Spleen (tissue), 11 donors: ENCODE results near the gene PPM1H. TPM values are rescaled to one million over a fixed set of nuclear protein-coding genes. Genes with fewer than 3 reads are reported as not detected.
"Not testable (repeated sequence)": the region's sequence is repeated elsewhere in the genome, so short reads cannot be mapped to it uniquely, and the experiment has no call there.

Experiments used
- DNase-seq: peaks from one replicate; pipeline ENCODE4 v3.0.0-alpha.2; 2020
- H3K27ac ChIP-seq, 8 donors: fragments of 200-600 bp; sonication (generic) in 7 of 8; 1 replicate in 4 of 8; 2 replicates in 4 of 8; pipeline versions ENCODE4 v1.5.0 to v1.8.0; 2016 to 2021; ENCODE audit warnings: inconsistent platforms in 4 of 8, mild to moderate bottlenecking in 4 of 8, moderate library complexity in 1 of 8
- H3K27me3 ChIP-seq, 7 donors: fragments of 200-600 bp; sonication (generic) in 6 of 7; replicated peaks in 1 of 7; 1 replicate in 4 of 7; 2 replicates in 3 of 7; pipeline versions ENCODE4 v1.5.0 to v1.8.0; 2016 to 2021; ENCODE audit warnings: inconsistent platforms in 3 of 7, mild to moderate bottlenecking in 1 of 7
- H3K36me3 ChIP-seq, 6 donors: fragments of 200-600 bp; sonication (generic) in 5 of 6; 1 replicate in 4 of 6; 2 replicates in 2 of 6; pipeline versions ENCODE4 v1.5.0 to v1.8.0; 2016 to 2021; ENCODE audit warnings: inconsistent platforms in 2 of 6
- H3K4me1 ChIP-seq, 6 donors: fragments of 200-600 bp; sonication (generic) in 5 of 6; 1 replicate in 3 of 6; 2 replicates in 3 of 6; pipeline versions ENCODE4 v1.5.0 to v1.8.0; 2016 to 2021; ENCODE audit warnings: inconsistent platforms in 3 of 6
- H3K4me3 ChIP-seq, 8 donors: fragments of 200-600 bp; sonication (generic) in 7 of 8; 1 replicate in 4 of 8; 2 replicates in 4 of 8; pipeline versions ENCODE4 v1.5.0 to v1.8.0; 2016 to 2021; ENCODE audit warnings: inconsistent platforms in 4 of 8, mild to moderate bottlenecking in 4 of 8, moderate library complexity in 2 of 8
- H3K9me3 ChIP-seq, 8 donors: fragments of 200-600 bp; sonication (generic) in 7 of 8; 1 replicate in 4 of 8; 2 replicates in 4 of 8; pipeline versions ENCODE4 v1.5.0 to v1.8.0; 2016 to 2021; ENCODE audit warnings: inconsistent platforms in 4 of 8
- POLR2A ChIP-seq, 3 donors: fragments of 450-650 bp; IDR thresholded peaks; one replicate each; pipeline ENCODE4 v1.5.1; 2017; ENCODE audit warnings: antibody characterized with exemption in 3 of 3, mild to moderate bottlenecking in 1 of 3
- POLR2AphosphoS5 ChIP-seq, 3 donors: sonication (generic); formaldehyde crosslinking; IDR thresholded peaks; one replicate each; pipeline ENCODE4 v1.5.1; 2017; ENCODE audit warnings: antibody characterized with exemption in 3 of 3
- WGBS, 5 donors: extraction: QIAGEN DNeasy Blood & Tissue Kit in 3 of 5; methylation state at CpG; one replicate each; pipeline versions ENCODE4 v1.1.5 to v1.1.7; 2013 to 2018; 5-methylcytosine and 5-hydroxymethylcytosine counted together
- intact Hi-C: fragments of 100-400 bp; cut with DNase I; formaldehyde crosslinking; loops from one replicate; pipeline ENCODE4 v1.15.0; 2023; ENCODE audit warnings: low total_unique reads
- polyA plus RNA-seq, 3 donors: library from polyadenylated mRNA; stranded (reverse); fragments of 200-250 nt; gene quantifications; one replicate each; pipeline ENCODE4 v1.2.1, GENCODE V29; 2013
- total RNA-seq, 7 donors: library from RNA; depleted of rRNA in 3 of 7; stranded (reverse); fragments of >200 nt in 3 of 7; fragmentation: NEBNext Ultra II Directional in 4 of 7; extraction: Animal tissue kit (Norgen Biotek cat#: 25700) in 4 of 7; gene quantifications; one replicate each; pipeline versions ENCODE4 v1.1.0 to v1.2.1, GENCODE V29; 2016 to 2021
- TF ChIP-seq, protein P1 (sequence below), 11 experiments: fragments of 200-600 bp in 7 of 11; fragments of 450-650 bp in 4 of 11; sonication (generic) in 4 of 11; IDR thresholded peaks in 8 of 11; conservative IDR thresholded peaks in 3 of 11; 1 replicate in 7 of 11; 2 replicates in 4 of 11; pipeline versions ENCODE4 v1.4.0 to v1.8.0; 2016 to 2021; ENCODE audit warnings: antibody characterized with exemption in 11 of 11, inconsistent platforms in 4 of 11, mild to moderate bottlenecking in 1 of 11
- donor health status: healthy with polysubstance abuse.
- donor health status: DM: no; HTN: no; CAD: no; lungs with moderate emphysema.
- donor health status: DM: no; HTN: no; CAD: no.
- donor health status: Bipolar disorder and iron deficiency.
- donor health status: healthy.
- donor health status: DM: no; HTN: no; CAD: no.
- donor health status: DM: yes; HTN: yes; CAD: no.

The PPM1H gene
- total and polyA plus RNA-seq, 10 donors, result 0.17 to 3.9 (median 1.9) TPM

- no peaks in the 10 kb centered on the region for H3K36me3 ChIP-seq
- H3K27ac ChIP-seq, result no peak overlapping the region
- no peaks in the 10 kb centered on the region for H3K27me3 ChIP-seq
- H3K9me3 ChIP-seq, result no peaks in the 10 kb centered on the region
- intact Hi-C loops, result no loop called here
- H3K4me1 ChIP-seq, result no peaks in the 10 kb centered on the region
- DNase-seq, result no peak
- no peak overlapping the region for H3K4me3 ChIP-seq
- WGBS, 5 donors, result 56 to 82% (median 70%) methylated on average over 2 of the region's 2 CpGs
- TF ChIP-seq POLR2AphosphoS5 (IDR thresholded peaks at IDR 0.05) (no peak), POLR2A (IDR thresholded peaks at IDR 0.05) (no peak)
- TF ChIP-seq, protein P1, sequence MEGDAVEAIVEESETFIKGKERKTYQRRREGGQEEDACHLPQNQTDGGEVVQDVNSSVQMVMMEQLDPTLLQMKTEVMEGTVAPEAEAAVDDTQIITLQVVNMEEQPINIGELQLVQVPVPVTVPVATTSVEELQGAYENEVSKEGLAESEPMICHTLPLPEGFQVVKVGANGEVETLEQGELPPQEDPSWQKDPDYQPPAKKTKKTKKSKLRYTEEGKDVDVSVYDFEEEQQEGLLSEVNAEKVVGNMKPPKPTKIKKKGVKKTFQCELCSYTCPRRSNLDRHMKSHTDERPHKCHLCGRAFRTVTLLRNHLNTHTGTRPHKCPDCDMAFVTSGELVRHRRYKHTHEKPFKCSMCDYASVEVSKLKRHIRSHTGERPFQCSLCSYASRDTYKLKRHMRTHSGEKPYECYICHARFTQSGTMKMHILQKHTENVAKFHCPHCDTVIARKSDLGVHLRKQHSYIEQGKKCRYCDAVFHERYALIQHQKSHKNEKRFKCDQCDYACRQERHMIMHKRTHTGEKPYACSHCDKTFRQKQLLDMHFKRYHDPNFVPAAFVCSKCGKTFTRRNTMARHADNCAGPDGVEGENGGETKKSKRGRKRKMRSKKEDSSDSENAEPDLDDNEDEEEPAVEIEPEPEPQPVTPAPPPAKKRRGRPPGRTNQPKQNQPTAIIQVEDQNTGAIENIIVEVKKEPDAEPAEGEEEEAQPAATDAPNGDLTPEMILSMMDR (IDR thresholded peaks at IDR 0.05 in 8 of 11, conservative IDR thresholded peaks at IDR 0.05 in 3 of 11), result no peak
These were observed 174.2 kb downstream of the PPM1H start for GRCh38 chr12:62760779-62761178.

GRCh38 chr12:62760341-62760740, 174.6 kb downstream of the PPM1H start:
- intact Hi-C loops, DNase-seq: not testable (repeated sequence)
- 30 to 84% (median 67%) methylated on average over 3 of the region's 3 CpGs for WGBS, 5 donors

GRCh38 chr12:62758216-62758615, 176.7 kb downstream of the PPM1H start:
- H3K27me3 ChIP-seq, result no peaks in the 10 kb centered on the region
- 59 to 85% (median 70%) methylated on average over 1 of the region's 1 CpG for WGBS, 5 donors
- no peaks in the 10 kb centered on the region for H3K36me3 ChIP-seq
- no peaks in the 10 kb centered on the region for H3K9me3 ChIP-seq
- DNase-seq, result no peak
- no peak overlapping the region for H3K27ac ChIP-seq
- H3K4me3 ChIP-seq, result no peak overlapping the region
- TF ChIP-seq, protein P1 (IDR thresholded peaks at IDR 0.05 in 8 of 11, conservative IDR thresholded peaks at IDR 0.05 in 3 of 11), result no peak
- no peaks in the 10 kb centered on the region for H3K4me1 ChIP-seq
- intact Hi-C loops, result no loop called here

More at GRCh38 chr12:62760341-62760740, 174.6 kb downstream of the PPM1H start:
- not testable (repeated sequence) for H3K27me3 ChIP-seq, H3K27ac ChIP-seq, H3K4me1 ChIP-seq, H3K36me3 ChIP-seq, H3K9me3 ChIP-seq, H3K4me3 ChIP-seq

DNA sequence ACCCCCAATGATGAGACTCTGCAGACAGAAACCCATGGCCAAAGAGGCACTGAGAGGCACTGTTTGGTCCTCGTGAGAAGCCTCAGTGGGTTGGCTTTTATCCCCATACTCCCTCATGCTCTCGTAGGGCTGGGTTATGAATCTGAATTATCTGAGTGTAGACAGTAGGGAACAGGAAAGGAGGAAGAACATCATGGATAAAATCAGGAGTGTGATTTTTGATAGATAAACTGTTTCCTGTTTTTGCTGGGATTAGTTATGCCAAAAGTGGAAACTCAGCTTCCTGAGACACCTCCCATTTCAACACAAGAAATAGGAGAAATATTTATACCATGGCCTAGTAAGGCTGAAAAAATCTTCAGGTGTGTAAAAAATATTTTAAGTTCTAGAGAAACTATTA, 177.9 kb downstream of the PPM1H start:
- DNase-seq, result no peak
- Histone ChIP-seq H3K9me3 (no peaks in the 10 kb centered on the region), H3K4me1 (no peaks in the 10 kb centered on the region), H3K4me3 (no peak overlapping the region), H3K27me3 (no peaks in the 10 kb centered on the region), H3K27ac (no peak overlapping the region), H3K36me3 (no peaks in the 10 kb centered on the region)
- intact Hi-C loops, result no loop called here
- TF ChIP-seq POLR2A (IDR thresholded peaks at IDR 0.05), result no peak
- TF ChIP-seq POLR2AphosphoS5 (IDR thresholded peaks at IDR 0.05), result no peak
- TF ChIP-seq, protein P1 (IDR thresholded peaks at IDR 0.05 in 8 of 11, conservative IDR thresholded peaks at IDR 0.05 in 3 of 11), result no peak
- 73 to 80% (median 76%) methylated on average over 2 of the region's 2 CpGs for WGBS, 5 donors

DNA sequence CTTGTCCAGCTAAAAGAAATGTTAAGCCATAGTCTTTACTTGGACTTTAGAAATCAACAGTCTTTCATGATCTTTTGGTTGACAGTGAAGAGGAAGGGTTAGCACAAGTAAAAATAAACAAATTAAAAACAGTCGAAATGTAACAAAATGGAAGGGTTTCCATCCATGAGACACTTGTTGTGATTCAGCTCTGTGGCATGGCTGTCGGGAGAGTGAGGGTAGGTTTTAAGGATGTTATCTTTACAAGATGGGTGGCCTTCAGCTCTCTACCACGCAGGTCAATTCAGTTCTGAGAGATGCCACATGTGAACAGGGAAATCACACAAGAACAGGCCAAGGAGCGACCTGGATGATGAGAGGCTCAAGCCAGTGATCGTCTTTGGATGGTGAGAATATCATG, 180.2 kb downstream of the PPM1H start:
- no peaks in the 10 kb centered on the region for H3K4me1 ChIP-seq
- DNase-seq, result no peak
- no peaks in the 10 kb centered on the region for H3K27me3 ChIP-seq
- intact Hi-C loops, result no loop called here
- no peak overlapping the region for H3K4me3 ChIP-seq
- TF ChIP-seq, protein P1 (IDR thresholded peaks at IDR 0.05 in 8 of 11, conservative IDR thresholded peaks at IDR 0.05 in 3 of 11), result no peak
- no peak for TF ChIP-seq POLR2AphosphoS5 (IDR thresholded peaks at IDR 0.05)
- TF ChIP-seq POLR2A (IDR thresholded peaks at IDR 0.05), result no peak
- no peaks in the 10 kb centered on the region for H3K9me3 ChIP-seq
- H3K36me3 ChIP-seq, result no peaks in the 10 kb centered on the region
- WGBS, 5 donors, result 89 to 99% (median 95%) methylated on average over 5 of the region's 5 CpGs
- H3K27ac ChIP-seq, result no peak overlapping the region
